NCI-H82 (cell line): ENCODE data around the gene TEDDM1.
"Not testable (repeated sequence)": the region's sequence is repeated elsewhere in the genome, so short reads cannot be mapped to it uniquely, and the experiment has no call there.

Source experiments
- DNase-seq: peaks from one replicate; lab custom pipeline; 2025; lab: John Stamatoyannopoulos, UW

The TEDDM1 gene, protein sequence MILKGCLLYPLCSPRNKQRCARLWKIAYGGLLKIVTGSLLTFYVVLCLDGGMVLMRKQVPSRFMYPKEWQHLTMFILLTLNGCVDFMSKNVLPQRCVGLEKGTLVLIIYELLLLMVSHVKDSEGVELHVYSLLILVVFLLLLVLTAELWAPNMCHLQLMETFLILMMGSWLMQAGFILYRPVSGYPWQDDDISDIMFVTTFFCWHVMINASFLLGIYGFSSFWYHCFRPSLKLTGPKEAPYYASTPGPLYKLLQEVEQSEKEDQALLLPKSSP

DNA sequence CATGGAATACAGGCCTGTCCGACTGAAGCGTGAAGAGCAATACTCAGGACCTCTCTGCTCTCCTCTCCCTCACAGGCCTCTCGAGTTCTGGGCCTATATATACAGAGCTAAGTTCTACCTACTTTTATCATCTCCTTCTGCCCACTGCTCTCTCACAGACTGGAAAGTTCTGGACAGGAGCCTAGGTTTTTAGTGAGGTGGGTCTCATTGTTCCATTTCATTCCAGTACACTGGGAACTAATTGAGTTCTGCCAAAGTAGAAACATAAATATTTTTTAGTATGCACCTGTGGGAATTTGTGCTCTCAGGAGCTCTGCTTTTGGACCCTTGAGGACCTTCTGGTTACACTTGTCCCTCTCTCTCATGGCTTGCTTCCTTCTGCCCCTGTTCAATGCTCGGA is at the start of gene TEDDM1:
Gene TEDDM1 (minus strand): TSS at position 101 of the 400 bp plus-strand sequence. CDS start 182 bp downstream, outside the sequence.
- no peak for DNase-seq

DNA sequence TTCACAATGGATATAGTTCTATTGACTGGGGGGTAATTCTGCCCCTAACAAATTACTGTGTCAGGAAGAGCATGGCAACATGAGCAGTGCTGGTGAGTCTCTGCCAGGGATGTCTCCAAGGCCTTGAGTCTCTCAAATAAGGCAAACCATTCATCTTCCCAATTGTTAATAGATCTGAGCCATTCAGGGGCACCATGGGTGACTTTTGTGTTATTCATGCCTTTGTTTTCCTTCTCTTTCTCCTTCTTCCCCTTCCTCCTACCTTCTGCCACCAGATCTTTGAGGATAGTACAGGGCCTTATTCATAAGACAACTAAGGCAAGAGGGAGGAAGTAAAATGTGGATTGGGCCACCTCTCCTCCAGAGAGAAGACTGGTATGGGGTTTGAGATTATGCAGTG is 49.6 kb upstream of the TEDDM1 start, which contains the start of gene RGSL1:
Gene RGSL1 (plus strand): TSS at position 60 of the 400 bp plus-strand sequence. CDS start 20 bp downstream, at position 80.
- no peak for DNase-seq

GRCh38 chr1:182447660-182448059 is 47.2 kb upstream of the TEDDM1 start:
- no peak for DNase-seq

DNA sequence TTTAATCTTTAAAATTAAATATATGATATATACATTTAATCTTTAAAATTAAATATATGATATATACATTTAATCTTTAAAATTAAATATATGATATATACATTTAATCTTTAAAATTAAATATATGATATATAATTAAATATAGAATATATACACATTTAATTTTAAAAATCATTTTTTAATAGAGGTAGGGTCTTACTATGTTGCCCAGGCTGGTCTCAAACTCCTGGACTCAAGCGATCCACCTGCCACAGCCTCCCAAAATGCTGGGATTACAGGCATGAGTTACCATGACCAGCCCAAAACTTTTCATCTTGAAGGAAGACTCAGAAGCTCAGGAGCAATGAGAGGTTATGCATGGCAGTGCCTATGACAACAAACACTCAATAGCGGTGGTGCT is 46.7 kb upstream of the TEDDM1 start:
- DNase-seq, result not testable (repeated sequence)

DNA sequence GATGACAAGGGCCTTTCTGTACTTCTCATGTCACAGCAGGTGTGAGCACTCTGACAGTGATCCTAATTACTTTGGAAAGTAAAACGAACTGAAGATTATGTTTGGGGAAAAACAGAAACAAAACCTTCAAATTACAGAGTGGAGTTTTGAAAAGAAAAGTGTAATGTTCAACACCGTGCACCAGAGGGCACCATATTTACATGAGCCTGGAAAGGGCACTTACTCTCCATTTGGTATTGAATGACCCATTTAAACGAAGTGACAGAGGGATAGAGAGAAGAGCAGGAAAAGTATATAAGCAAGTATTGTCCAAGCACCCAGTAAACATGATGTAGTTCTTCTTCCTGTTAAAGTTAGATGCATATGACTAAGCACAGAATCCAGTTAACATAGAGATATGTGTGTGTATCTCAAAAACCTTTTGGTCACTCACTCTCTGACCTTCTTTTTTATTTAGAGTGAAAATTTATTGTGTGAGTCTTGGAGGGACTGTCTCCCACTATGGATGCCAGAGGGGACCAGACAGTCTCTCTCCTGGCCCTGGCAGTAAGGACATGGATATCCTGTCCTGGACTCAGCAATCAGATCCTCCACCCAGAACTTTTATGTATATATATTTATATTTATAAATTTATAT is 45.7 kb upstream of the TEDDM1 start:
- DNase-seq, result peak; percentile 80

DNA sequence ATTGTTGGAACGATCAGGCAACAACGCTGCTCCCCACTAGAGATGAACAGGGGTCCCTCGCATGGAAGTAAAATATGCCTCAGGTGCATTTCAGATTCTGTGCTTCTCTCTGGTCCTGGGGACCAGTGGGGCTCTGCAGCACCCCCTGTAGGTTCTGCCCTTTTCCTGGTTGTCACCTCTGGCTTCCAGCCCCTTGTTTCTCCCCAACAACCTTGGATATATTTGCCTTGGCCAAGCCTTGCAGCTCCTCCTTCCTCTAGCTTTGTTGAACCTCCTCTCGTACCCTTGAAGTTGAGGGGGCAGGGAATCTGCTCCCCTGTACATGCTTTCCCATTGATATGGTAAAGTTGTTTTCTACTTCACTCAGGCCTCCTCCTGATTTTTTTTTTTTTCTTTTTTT is 44.0 kb upstream of the TEDDM1 start:
- DNase-seq, result peak; percentile 14

DNA sequence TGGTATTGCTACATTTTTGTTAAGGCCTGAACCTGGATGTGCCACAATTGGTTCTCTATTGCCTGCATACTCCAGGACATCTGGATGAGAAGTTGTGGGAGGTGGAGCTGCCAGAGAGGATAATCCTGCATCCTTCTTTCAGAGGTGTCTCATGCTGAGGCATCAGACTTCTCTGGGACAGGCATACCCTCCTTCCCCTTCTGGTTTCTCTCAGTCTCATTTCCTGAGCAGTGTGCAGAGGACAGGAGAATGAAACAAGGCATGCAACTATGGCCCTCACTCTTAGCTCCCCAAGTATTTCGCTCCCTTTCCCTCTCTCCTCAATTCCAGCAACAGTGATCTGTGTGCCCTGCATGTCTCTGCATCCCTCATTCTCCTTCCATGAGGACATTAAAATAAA is 41.9 kb upstream of the TEDDM1 start:
- no peak for DNase-seq

- DNase-seq, result no peak
These were observed 41.3 kb upstream of the TEDDM1 start for GRCh38 chr1:182441719-182442118.

DNA sequence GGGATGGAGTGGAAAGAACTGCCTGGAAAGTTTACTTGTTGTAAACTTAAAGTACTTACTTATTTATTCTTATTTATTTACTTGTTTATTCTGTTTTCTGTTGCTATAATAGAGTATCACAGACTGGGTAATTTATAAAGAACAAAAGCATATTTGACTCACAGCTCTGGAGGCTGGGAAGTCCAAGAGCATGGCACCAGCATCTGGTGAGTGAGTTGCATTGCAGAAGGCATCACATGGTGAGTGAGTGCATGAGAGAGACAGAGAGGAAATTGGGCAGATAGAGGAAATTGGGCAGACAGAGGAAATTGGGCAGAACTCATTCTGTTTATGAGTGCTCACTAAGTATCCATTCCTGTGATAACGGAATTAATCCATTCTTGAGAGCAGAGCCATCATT is 37.9 kb upstream of the TEDDM1 start:
- no peak for DNase-seq

DNA sequence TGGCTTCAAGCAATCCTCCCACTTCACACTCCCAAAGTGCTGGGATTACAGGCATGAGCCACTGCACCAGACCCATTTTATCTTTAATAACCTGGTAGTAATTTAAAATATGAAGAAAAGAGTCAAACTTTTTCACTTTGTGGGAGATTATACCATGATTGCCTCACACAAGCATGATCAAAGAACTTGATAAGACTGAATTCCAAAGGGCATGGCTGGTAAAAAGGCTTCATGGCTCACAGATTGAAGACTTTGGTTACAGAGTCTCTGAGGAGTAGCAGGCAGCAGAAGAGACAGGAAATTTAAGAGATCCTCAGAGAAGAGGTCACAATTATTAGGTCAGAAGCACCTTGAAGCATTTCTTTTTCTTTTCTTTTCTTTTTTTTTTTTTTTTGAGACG is 33.1 kb upstream of the TEDDM1 start:
- DNase-seq, result no peak

DNA sequence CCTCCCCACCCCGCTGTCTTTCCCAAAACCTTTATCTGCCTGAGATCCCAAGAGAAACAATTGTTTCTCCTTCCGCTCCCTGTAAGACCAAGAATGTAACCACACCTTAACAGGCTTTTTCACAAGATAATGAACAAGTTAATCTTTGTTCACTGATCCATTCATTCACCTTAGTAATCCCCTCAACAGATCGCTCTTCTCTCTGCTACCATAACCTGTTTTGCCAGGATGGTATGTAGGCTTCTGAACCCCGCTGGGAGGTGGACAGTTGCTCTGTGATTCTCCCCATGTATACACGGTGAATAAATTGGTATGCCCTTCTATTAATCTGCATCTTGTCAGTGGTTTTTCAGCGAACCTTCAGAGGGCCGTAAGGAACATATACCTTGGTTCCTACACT is 30.8 kb upstream of the TEDDM1 start:
- peak; percentile 42 for DNase-seq

DNA sequence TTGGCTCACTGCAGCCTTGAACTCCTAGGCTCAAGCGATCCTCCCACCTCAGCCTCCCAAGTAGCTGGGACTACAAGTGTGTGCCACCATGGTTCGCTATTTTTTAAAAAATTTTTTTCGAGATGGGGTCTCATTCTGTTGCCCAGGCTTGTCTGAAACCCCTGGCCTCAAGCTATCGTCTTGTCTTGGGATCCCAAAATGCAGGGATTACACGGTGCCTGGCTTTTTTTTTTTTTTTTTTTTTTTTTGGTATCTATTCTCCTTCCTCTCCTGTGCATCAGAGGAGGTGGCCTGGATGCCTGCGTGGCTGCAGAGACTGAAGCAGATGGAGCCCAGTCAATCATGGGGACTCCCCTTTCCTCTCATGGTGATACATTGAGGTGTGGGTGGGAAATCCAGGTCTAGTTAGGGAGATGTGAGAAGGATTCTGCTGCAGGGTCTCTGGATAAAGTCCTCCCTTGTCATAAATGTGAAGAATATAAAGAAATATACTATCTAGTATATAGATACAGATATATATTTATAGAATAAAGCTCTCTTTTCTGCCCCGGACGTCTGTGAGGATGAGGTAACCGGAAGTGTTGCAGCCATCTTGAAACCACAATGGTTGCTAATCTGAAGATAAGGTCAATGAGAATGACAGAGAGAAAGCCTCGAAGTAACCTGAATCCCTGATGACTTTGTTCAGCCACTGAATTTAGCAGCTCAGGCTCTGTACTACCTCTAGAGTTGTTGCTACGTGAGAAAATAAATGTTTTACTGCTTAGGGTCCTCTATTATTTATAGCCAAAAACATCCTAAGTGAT is 30.0 kb upstream of the TEDDM1 start:
- no peak for DNase-seq

DNA sequence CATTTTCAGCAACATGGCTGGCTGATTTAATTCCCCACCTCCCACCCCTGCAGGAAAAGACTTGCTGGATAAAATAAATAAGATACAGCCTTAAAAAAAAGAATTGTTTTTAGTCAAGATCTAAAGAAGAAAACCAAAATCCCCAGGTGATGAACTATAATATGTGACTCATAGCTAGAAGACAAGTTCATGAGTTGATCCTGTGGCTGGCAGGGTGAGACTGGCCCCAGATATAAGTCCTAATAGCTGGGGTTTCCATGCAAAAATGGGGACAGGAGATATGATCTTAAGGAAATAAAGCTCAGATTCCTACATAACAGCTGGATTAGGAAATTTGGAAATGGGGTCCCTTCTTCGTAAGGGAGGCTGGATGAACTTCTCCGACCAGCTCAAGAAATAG is 27.6 kb upstream of the TEDDM1 start:
- DNase-seq, result no peak

DNA sequence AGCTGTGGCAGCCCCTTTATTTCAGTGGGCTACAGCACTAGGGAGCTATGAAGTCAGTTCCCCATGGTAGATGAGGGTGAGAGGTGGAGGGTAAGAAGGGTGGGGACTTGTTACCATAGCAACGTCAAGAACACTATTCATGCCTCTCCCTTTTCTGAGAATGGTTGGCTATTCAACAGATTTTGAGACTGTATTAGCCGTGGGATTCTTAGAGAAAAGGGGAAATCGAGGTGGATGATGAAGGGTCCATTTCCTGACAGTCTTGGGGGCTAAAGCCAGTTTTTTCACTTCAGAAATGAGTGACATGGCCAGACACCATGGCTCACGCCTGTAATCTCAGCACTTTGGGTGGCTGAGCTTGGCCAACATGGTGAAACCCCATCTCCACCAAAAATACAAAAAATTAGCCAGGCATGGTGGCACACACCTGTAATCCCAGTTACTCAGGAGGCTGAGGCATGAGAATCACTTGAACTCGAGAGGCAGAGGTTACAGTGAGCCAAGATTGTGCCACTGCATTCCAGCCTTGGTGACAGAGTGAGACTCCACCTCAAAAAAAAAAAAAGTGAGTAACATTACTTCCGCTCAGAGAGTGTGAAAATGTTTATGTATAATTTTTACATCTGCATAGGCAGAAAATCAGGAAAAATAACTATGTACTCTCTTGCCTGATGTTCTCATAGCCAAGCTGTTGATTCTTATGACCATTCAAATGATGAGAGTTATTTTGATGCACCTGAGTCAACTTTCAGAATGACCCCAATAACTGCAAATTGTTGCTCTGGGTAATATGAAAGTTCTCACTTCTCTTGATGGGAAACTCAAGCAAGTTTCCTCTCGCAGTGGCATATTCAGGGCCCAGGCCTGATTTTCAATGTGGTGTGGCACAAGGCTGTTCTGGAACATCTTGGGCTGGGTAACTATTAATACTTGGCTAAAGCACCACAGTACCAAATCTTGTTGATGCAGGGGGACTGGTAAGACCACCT is 26.3 kb upstream of the TEDDM1 start:
- DNase-seq, result peak; percentile 14

DNA sequence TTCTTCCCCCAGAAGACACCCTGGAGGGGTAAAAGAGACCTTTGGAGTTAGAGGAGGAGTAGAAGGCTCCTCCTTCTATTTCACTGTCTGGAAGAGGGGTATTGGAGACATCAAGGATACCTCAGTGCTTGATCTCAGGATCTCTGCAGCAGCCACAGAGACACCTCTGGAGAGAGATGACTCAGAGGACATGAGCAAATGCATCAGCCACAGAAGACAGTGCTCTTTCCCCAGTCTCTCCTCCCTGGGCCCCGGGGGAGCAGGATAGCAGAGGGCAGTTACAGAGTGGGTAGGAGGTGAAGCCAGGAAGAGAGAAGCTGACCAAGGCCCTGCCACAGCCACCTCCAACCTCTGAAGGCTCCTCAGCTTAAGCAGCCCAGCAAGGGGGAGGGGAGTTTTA is 15.3 kb upstream of the TEDDM1 start:
- no peak for DNase-seq

- DNase-seq, result no peak
These were observed 13.5 kb upstream of the TEDDM1 start for GRCh38 chr1:182413969-182414368.

- DNase-seq, result no peak
These were observed 13.0 kb upstream of the TEDDM1 start for GRCh38 chr1:182413486-182413885.

DNA sequence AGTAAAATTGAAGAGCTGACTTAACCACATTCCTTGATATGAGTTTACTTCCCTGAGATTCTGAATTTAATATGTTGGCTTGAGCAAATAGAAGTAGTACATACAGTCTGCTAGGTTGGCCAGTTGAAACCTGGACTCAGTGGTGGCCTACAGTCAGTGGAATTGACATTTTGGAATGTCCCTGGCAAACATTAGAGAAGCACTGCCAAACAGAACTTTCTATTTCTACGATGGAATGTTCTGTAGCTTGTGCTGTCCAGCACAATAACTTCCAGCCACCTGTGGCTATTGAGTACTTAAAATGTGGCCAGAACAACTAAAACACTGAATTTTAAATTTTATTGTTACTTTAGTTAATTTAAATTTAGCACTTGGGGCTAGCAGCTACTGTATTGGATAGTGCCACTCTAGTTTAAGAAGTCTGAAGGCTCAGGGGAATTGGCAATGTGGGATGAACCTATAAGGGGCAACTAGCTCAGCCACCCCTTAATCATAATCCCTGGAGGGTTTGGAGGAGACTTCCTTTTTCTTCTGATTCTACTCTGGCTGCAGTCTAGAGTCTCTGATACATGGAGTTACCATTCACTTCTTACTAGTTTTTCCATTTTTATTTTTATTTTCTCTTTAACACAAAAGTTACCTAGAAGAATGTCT is 10.3 kb upstream of the TEDDM1 start:
- peak; percentile 17 for DNase-seq

- no peak for DNase-seq
These were observed 9.7 kb upstream of the TEDDM1 start for GRCh38 chr1:182410138-182410537.

- no peak for DNase-seq
These were observed 8.1 kb upstream of the TEDDM1 start for GRCh38 chr1:182408435-182409075.

DNA sequence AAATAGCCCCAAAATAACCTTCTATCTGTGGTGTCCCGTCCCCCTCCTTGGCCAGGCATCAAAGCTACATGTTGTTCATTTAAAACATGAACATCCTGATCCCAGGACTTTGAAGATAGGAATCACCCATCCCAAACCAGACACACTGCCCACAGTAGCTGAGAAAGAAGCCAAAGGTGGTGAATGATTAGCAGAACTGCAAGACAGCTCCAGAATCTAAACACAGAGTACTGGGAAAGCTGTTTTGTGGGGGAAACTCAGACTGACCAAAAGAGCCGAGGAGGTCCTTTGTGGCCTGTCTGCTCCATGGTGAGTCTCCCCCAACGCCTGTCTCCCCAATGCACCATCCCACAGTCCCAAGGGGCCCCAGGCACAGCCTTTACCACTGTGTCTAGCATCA is 7.3 kb upstream of the TEDDM1 start:
- no peak for DNase-seq
